B cell (primary cell): ENCODE measurements around the gene DDX39B. TPM values are rescaled to one million over a fixed set of nuclear protein-coding genes. Genes with fewer than 3 reads are reported as not detected.

Experiments used
- ATAC-seq: fragments of 200-7000 bp; cut with Tn5 transposase; one replicate; pipeline ENCODE4 v1.10.0; 2021; ENCODE audit warnings: low read depth, mild to moderate bottlenecking, moderate number of reproducible peaks, moderate library complexity
- CTCF ChIA-PET: fragments of 350-600 bp; sonication (Branson Sonifier 250); formaldehyde crosslinking; loops from one replicate; lab custom pipeline; 2021; ENCODE audit warnings: antibody characterized with exemption, inconsistent platforms; lab: Charles Lee
- POLR2A ChIA-PET: fragments of 350-600 bp; sonication (Branson Sonifier 250); formaldehyde crosslinking; loops from one replicate; lab custom pipeline; 2021; ENCODE audit warnings: antibody characterized with exemption; lab: Charles Lee
- DNase-seq: peaks from one replicate; pipeline ENCODE4 v3.0.0; 2013
- H2AFZ ChIP-seq: 2 replicates; pipeline ENCODE4 v1.6.1; 2012; ENCODE audit warnings: mild to moderate bottlenecking, low read depth, low read length; ENCODE audit not compliant: insufficient read depth, poor library complexity, severe bottlenecking
- H3K27ac ChIP-seq, 2 donors: 1 replicate in 1 of 2; 2 replicates in 1 of 2; pipeline ENCODE4 v1.5.1; 2012 to 2013; ENCODE audit warnings: low read length in 2 of 2, mild to moderate bottlenecking in 2 of 2, moderate library complexity in 1 of 2
- H3K27me3 ChIP-seq, 4 experiments: fragments of 200-600 bp in 1 of 4; sonication (generic) in 1 of 4; replicated peaks in 1 of 4; 1 replicate in 2 of 4; 2 replicates in 2 of 4; pipeline versions ENCODE4 v1.6.1 to v1.7.0; 2013 to 2016; ENCODE audit warnings: low read length in 3 of 4, mild to moderate bottlenecking in 2 of 4, mixed read lengths in 1 of 4, moderate library complexity in 1 of 4; ENCODE audit not compliant: insufficient read depth in 4 of 4, control insufficient read depth in 3 of 4; ENCODE audit errors: control extremely low read depth in 1 of 4
- H3K36me3 ChIP-seq, 2 experiments: replicated peaks in 1 of 2; 1 replicate in 1 of 2; 2 replicates in 1 of 2; pipeline versions ENCODE4 v1.6.1 to v1.7.1; 2013; ENCODE audit warnings: low read length in 1 of 2; ENCODE audit not compliant: insufficient read depth in 2 of 2, control insufficient read depth in 1 of 2; ENCODE audit errors: control extremely low read depth in 1 of 2, extremely low read depth in 1 of 2
- H3K4me1 ChIP-seq, 2 donors: fragments of 200-600 bp in 1 of 2; sonication (generic) in 1 of 2; 1 replicate in 1 of 2; 2 replicates in 1 of 2; pipeline versions ENCODE4 v1.5.1 to v1.6.1; 2013 to 2017; ENCODE audit warnings: low read length in 2 of 2; ENCODE audit not compliant: control insufficient read depth in 2 of 2, insufficient read depth in 2 of 2
- H3K4me2 ChIP-seq: replicated peaks from 2 replicates; pipeline ENCODE3; 2012; ENCODE audit warnings: mild to moderate bottlenecking, low read depth, low read length; ENCODE audit not compliant: poor library complexity, severe bottlenecking
- H3K4me3 ChIP-seq, 5 experiments: fragments of 200-600 bp in 1 of 5; sonication (generic) in 1 of 5; 1 replicate in 3 of 5; 2 replicates in 2 of 5; pipeline versions ENCODE4 v1.5.1 to v1.7.0; 2011 to 2016; ENCODE audit warnings: low read length in 4 of 5, mild to moderate bottlenecking in 4 of 5, low read depth in 2 of 5, control low read depth in 1 of 5, moderate library complexity in 1 of 5; ENCODE audit not compliant: insufficient read depth in 1 of 5; ENCODE audit errors: control extremely low read depth in 1 of 5, extremely low read depth in 1 of 5
- H3K79me2 ChIP-seq: fragments of 200-600 bp; sonication (generic); one replicate; pipeline ENCODE4 v1.6.0; 2016; ENCODE audit warnings: low read length; ENCODE audit not compliant: control insufficient read depth, insufficient read depth
- H3K9ac ChIP-seq: fragments of 200-600 bp; sonication (generic); 2 replicates; pipeline ENCODE4 v1.6.1; 2017; ENCODE audit warnings: mild to moderate bottlenecking, low read length, moderate library complexity
- H3K9me3 ChIP-seq, 3 donors: one replicate each; pipeline versions ENCODE4 v1.6.1 to v1.7.1; 2013; ENCODE audit warnings: low read length in 2 of 3; ENCODE audit not compliant: control insufficient read depth in 2 of 3, insufficient read depth in 1 of 3; ENCODE audit errors: control extremely low read depth in 1 of 3
- H4K20me1 ChIP-seq: 2 replicates; pipeline ENCODE4 v1.6.0; 2012; ENCODE audit warnings: mild to moderate bottlenecking, low read length; ENCODE audit not compliant: insufficient read depth, control insufficient read depth, poor library complexity, severe bottlenecking
- H3K27ac Mint-ChIP-seq: one replicate; pipeline ENCODE4 v1.8.0; 2021; ENCODE audit warnings: mixed read lengths
- H3K27me3 Mint-ChIP-seq: one replicate; pipeline ENCODE4 v1.8.0; 2021; ENCODE audit warnings: mixed read lengths
- H3K4me1 Mint-ChIP-seq: one replicate; pipeline ENCODE4 v1.8.0; 2021; ENCODE audit warnings: mixed read lengths
- H3K4me3 Mint-ChIP-seq: one replicate; pipeline ENCODE4 v1.8.0; 2021; ENCODE audit warnings: mixed read lengths
- H3K9me3 Mint-ChIP-seq: one replicate; pipeline ENCODE4 v1.8.0; 2022; ENCODE audit warnings: mixed read lengths; ENCODE audit not compliant: insufficient read depth
- CTCF ChIP-seq: fragments of 200-600 bp; IDR thresholded peaks from one replicate; pipeline ENCODE4 v1.8.0; 2022; ENCODE audit warnings: antibody characterized with exemption, mild to moderate bottlenecking
- EZH2 ChIP-seq: IDR thresholded peaks from 2 replicates; pipeline ENCODE4 v1.6.1; 2012; ENCODE audit warnings: borderline replicate concordance, low read depth, mild to moderate bottlenecking, moderate library complexity, low read length; ENCODE audit not compliant: insufficient read depth, poor library complexity, severe bottlenecking
- WGBS: methylation state at CpG from one replicate; pipeline ENCODE4 v1.1.5; 2013; ENCODE audit warnings: missing lambda C conversion rate; ENCODE audit not compliant: insufficient coverage; 5-methylcytosine and 5-hydroxymethylcytosine counted together
- intact Hi-C: fragments of 100-400 bp; cut with micrococcal nuclease; formaldehyde crosslinking; loops from one replicate; pipeline ENCODE4 v1.10.0; 2022
- polyA plus RNA-seq: library from polyadenylated mRNA; depleted of rRNA; stranded (reverse); fragments of >200 nt; gene quantifications from 2 replicates; pipeline ENCODE4 v1.2.3, GENCODE V29; 2012
- total RNA-seq, 2 donors: library from RNA; stranded (reverse); fragments of 120-200 nt in 1 of 2; gene quantifications; 1 replicate in 1 of 2; 2 replicates in 1 of 2; pipeline versions ENCODE4 v1.2.3 to v1.2.4, GENCODE V29; 2013 to 2022

The DDX39B gene
- total and polyA plus RNA-seq, 2 donors (not counting 1 experiment from before 2014, with no cell fraction given): 576 to 838 TPM

- Histone ChIP-seq H3K27me3 (no peaks in the 10 kb centered on the region), H3K36me3 (peaks cover 2 to 43% of the 10 kb centered on the region in 2 experiments), H3K9ac (peak overlapping the region; percentile 74), H2AFZ (no peak overlapping the region), H3K4me3 (peak overlapping the region; percentile 74 to 87 (median 77)), H4K20me1 (peaks cover 33% of the 10 kb centered on the region), H3K4me1 (peaks cover 66 to 86% of the 10 kb centered on the region in 2 donors), H3K9me3 (no peaks in the 10 kb centered on the region), H3K4me2 (peak overlapping the region; percentile 88), H3K79me2 (peaks cover 93% of the 10 kb centered on the region), H3K27ac (peak overlapping the region; percentile 77 to 89)
- intact Hi-C loops: loop anchor here (1.0 kb wide), 1 partner anchor 9 kb away; no protein-coding TSS in a partner anchor
- CTCF ChIA-PET: interaction anchor here (0.7 to 35.3 kb wide), 7 partner anchors 8 to 353 kb away, joined by 3 to 2241 read pairs (median 8); partner anchors contain the start of genes ATP6V1G2, LST1, LTA and NCR3
- no peak for TF ChIP-seq CTCF
- TF ChIP-seq EZH2: no peak
- 75% methylated on average over 15 of the region's 19 CpGs for WGBS
- ATAC-seq (no peak), DNase-seq (peak; percentile 38)
- no peaks in the 10 kb centered on the region for H3K9me3 Mint-ChIP-seq
- H3K27ac Mint-ChIP-seq: peak overlapping the region; percentile 93
- peaks cover 85% of the 10 kb centered on the region for H3K4me1 Mint-ChIP-seq
- peak overlapping the region; percentile 89 for H3K4me3 Mint-ChIP-seq
- POLR2A ChIA-PET: interaction anchor here (0.5 to 42.6 kb wide), 8 partner anchors 8 to 1049 kb away, joined by 3 to 1450 read pairs (median 8); partner anchors contain the start of genes ATP6V1G2, LST1, LTA and LTB
- no peaks in the 10 kb centered on the region for H3K27me3 Mint-ChIP-seq
Observed at GRCh38 chr6:31576897-31577578, 35.2 kb upstream of the DDX39B start.
